ENCODE data around the gene EVA1A.

DNA sequence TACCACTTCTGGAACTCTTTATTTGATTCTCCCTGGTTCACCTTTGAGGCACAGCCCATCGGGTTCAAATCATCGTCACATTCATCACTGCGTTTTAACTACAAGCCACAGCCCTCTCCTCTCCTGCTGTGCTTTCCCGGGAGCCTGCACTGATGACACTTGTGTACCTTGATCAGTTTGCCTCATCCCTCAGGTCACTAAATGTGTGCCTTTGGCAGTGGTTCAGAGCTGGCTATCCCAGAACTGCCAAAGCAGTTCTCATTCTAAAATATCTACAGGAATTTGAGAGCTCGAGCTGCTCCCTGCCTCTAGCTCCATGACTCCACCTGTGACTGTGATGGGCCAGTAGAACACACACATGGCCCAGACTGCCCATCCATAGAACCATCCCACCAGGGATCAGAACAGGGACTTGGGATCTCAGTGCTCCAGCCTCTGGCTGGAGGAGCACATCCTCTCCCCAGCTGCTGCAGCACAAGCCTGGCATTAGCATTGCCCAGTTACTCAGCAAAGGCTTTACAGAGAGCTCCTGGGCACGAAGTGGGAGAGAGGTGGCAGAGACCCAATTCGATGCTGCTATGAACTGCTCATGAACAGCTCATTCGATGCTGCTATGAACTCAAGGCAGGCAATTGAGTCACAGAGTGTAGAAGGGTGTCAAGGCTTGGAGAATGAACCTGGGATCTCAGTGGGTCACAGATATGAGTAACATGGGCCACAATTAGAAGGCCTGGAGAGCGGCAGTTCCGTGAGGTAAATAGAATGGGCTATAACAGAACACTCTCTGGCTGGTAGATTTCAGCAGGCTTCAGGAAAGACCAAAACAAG is 41.9 kb downstream of the EVA1A start:
- no peak for TF ChIP-seq EP300 (IDR thresholded peaks at IDR 0.05)
- TF ChIP-seq, protein P1, sequence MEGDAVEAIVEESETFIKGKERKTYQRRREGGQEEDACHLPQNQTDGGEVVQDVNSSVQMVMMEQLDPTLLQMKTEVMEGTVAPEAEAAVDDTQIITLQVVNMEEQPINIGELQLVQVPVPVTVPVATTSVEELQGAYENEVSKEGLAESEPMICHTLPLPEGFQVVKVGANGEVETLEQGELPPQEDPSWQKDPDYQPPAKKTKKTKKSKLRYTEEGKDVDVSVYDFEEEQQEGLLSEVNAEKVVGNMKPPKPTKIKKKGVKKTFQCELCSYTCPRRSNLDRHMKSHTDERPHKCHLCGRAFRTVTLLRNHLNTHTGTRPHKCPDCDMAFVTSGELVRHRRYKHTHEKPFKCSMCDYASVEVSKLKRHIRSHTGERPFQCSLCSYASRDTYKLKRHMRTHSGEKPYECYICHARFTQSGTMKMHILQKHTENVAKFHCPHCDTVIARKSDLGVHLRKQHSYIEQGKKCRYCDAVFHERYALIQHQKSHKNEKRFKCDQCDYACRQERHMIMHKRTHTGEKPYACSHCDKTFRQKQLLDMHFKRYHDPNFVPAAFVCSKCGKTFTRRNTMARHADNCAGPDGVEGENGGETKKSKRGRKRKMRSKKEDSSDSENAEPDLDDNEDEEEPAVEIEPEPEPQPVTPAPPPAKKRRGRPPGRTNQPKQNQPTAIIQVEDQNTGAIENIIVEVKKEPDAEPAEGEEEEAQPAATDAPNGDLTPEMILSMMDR (IDR thresholded peaks at IDR 0.05): no peak
- TF ChIP-seq POLR2A (IDR thresholded peaks at IDR 0.05): no peak

Data from tibial nerve (tissue), 4 donors.